B cell (primary cell): ENCODE data around the gene TIAL1. TPM values are rescaled to one million over a fixed set of nuclear protein-coding genes. Genes with fewer than 3 reads are reported as not detected.

Experiments used
- ATAC-seq: fragments of 200-7000 bp; cut with Tn5 transposase; one replicate; pipeline ENCODE4 v1.10.0; 2021; ENCODE audit warnings: low read depth, mild to moderate bottlenecking, moderate number of reproducible peaks, moderate library complexity
- CTCF ChIA-PET: fragments of 350-600 bp; sonication (Branson Sonifier 250); formaldehyde crosslinking; loops from one replicate; lab custom pipeline; 2021; ENCODE audit warnings: antibody characterized with exemption, inconsistent platforms; lab: Charles Lee
- POLR2A ChIA-PET: fragments of 350-600 bp; sonication (Branson Sonifier 250); formaldehyde crosslinking; loops from one replicate; lab custom pipeline; 2021; ENCODE audit warnings: antibody characterized with exemption; lab: Charles Lee
- DNase-seq: peaks from one replicate; pipeline ENCODE4 v3.0.0; 2013
- H2AFZ ChIP-seq: 2 replicates; pipeline ENCODE4 v1.6.1; 2012; ENCODE audit warnings: mild to moderate bottlenecking, low read depth, low read length; ENCODE audit not compliant: insufficient read depth, poor library complexity, severe bottlenecking
- H3K27ac ChIP-seq, 2 donors: 1 replicate in 1 of 2; 2 replicates in 1 of 2; pipeline ENCODE4 v1.5.1; 2012 to 2013; ENCODE audit warnings: low read length in 2 of 2, mild to moderate bottlenecking in 2 of 2, moderate library complexity in 1 of 2
- H3K27me3 ChIP-seq, 4 experiments: fragments of 200-600 bp in 1 of 4; sonication (generic) in 1 of 4; replicated peaks in 1 of 4; 1 replicate in 2 of 4; 2 replicates in 2 of 4; pipeline versions ENCODE4 v1.6.1 to v1.7.0; 2013 to 2016; ENCODE audit warnings: low read length in 3 of 4, mild to moderate bottlenecking in 2 of 4, mixed read lengths in 1 of 4, moderate library complexity in 1 of 4; ENCODE audit not compliant: insufficient read depth in 4 of 4, control insufficient read depth in 3 of 4; ENCODE audit errors: control extremely low read depth in 1 of 4
- H3K36me3 ChIP-seq, 2 experiments: replicated peaks in 1 of 2; 1 replicate in 1 of 2; 2 replicates in 1 of 2; pipeline versions ENCODE4 v1.6.1 to v1.7.1; 2013; ENCODE audit warnings: low read length in 1 of 2; ENCODE audit not compliant: insufficient read depth in 2 of 2, control insufficient read depth in 1 of 2; ENCODE audit errors: control extremely low read depth in 1 of 2, extremely low read depth in 1 of 2
- H3K4me1 ChIP-seq, 2 donors: fragments of 200-600 bp in 1 of 2; sonication (generic) in 1 of 2; 1 replicate in 1 of 2; 2 replicates in 1 of 2; pipeline versions ENCODE4 v1.5.1 to v1.6.1; 2013 to 2017; ENCODE audit warnings: low read length in 2 of 2; ENCODE audit not compliant: control insufficient read depth in 2 of 2, insufficient read depth in 2 of 2
- H3K4me2 ChIP-seq: replicated peaks from 2 replicates; pipeline ENCODE3; 2012; ENCODE audit warnings: mild to moderate bottlenecking, low read depth, low read length; ENCODE audit not compliant: poor library complexity, severe bottlenecking
- H3K4me3 ChIP-seq, 5 experiments: fragments of 200-600 bp in 1 of 5; sonication (generic) in 1 of 5; 1 replicate in 3 of 5; 2 replicates in 2 of 5; pipeline versions ENCODE4 v1.5.1 to v1.7.0; 2011 to 2016; ENCODE audit warnings: low read length in 4 of 5, mild to moderate bottlenecking in 4 of 5, low read depth in 2 of 5, control low read depth in 1 of 5, moderate library complexity in 1 of 5; ENCODE audit not compliant: insufficient read depth in 1 of 5; ENCODE audit errors: control extremely low read depth in 1 of 5, extremely low read depth in 1 of 5
- H3K79me2 ChIP-seq: fragments of 200-600 bp; sonication (generic); one replicate; pipeline ENCODE4 v1.6.0; 2016; ENCODE audit warnings: low read length; ENCODE audit not compliant: control insufficient read depth, insufficient read depth
- H3K9ac ChIP-seq: fragments of 200-600 bp; sonication (generic); 2 replicates; pipeline ENCODE4 v1.6.1; 2017; ENCODE audit warnings: mild to moderate bottlenecking, low read length, moderate library complexity
- H3K9me3 ChIP-seq, 3 donors: one replicate each; pipeline versions ENCODE4 v1.6.1 to v1.7.1; 2013; ENCODE audit warnings: low read length in 2 of 3; ENCODE audit not compliant: control insufficient read depth in 2 of 3, insufficient read depth in 1 of 3; ENCODE audit errors: control extremely low read depth in 1 of 3
- H4K20me1 ChIP-seq: 2 replicates; pipeline ENCODE4 v1.6.0; 2012; ENCODE audit warnings: mild to moderate bottlenecking, low read length; ENCODE audit not compliant: insufficient read depth, control insufficient read depth, poor library complexity, severe bottlenecking
- H3K27ac Mint-ChIP-seq: one replicate; pipeline ENCODE4 v1.8.0; 2021; ENCODE audit warnings: mixed read lengths
- H3K27me3 Mint-ChIP-seq: one replicate; pipeline ENCODE4 v1.8.0; 2021; ENCODE audit warnings: mixed read lengths
- H3K4me1 Mint-ChIP-seq: one replicate; pipeline ENCODE4 v1.8.0; 2021; ENCODE audit warnings: mixed read lengths
- H3K4me3 Mint-ChIP-seq: one replicate; pipeline ENCODE4 v1.8.0; 2021; ENCODE audit warnings: mixed read lengths
- H3K9me3 Mint-ChIP-seq: one replicate; pipeline ENCODE4 v1.8.0; 2022; ENCODE audit warnings: mixed read lengths; ENCODE audit not compliant: insufficient read depth
- EZH2 ChIP-seq: IDR thresholded peaks from 2 replicates; pipeline ENCODE4 v1.6.1; 2012; ENCODE audit warnings: borderline replicate concordance, low read depth, mild to moderate bottlenecking, moderate library complexity, low read length; ENCODE audit not compliant: insufficient read depth, poor library complexity, severe bottlenecking
- WGBS: methylation state at CpG from one replicate; pipeline ENCODE4 v1.1.5; 2013; ENCODE audit warnings: missing lambda C conversion rate; ENCODE audit not compliant: insufficient coverage; 5-methylcytosine and 5-hydroxymethylcytosine counted together
- intact Hi-C: fragments of 100-400 bp; cut with micrococcal nuclease; formaldehyde crosslinking; loops from one replicate; pipeline ENCODE4 v1.10.0; 2022
- polyA plus RNA-seq: library from polyadenylated mRNA; depleted of rRNA; stranded (reverse); fragments of >200 nt; gene quantifications from 2 replicates; pipeline ENCODE4 v1.2.3, GENCODE V29; 2012
- total RNA-seq, 2 donors: library from RNA; stranded (reverse); fragments of 120-200 nt in 1 of 2; gene quantifications; 1 replicate in 1 of 2; 2 replicates in 1 of 2; pipeline versions ENCODE4 v1.2.3 to v1.2.4, GENCODE V29; 2013 to 2022
- TF ChIP-seq, protein P1 (sequence below): fragments of 200-600 bp; IDR thresholded peaks from one replicate; pipeline ENCODE4 v1.8.0; 2022; ENCODE audit warnings: antibody characterized with exemption, mild to moderate bottlenecking

TIAL1 gene
- total and polyA plus RNA-seq, 2 donors (not counting 1 experiment from before 2014, with no cell fraction given): 98.5 to 159 TPM

DNA sequence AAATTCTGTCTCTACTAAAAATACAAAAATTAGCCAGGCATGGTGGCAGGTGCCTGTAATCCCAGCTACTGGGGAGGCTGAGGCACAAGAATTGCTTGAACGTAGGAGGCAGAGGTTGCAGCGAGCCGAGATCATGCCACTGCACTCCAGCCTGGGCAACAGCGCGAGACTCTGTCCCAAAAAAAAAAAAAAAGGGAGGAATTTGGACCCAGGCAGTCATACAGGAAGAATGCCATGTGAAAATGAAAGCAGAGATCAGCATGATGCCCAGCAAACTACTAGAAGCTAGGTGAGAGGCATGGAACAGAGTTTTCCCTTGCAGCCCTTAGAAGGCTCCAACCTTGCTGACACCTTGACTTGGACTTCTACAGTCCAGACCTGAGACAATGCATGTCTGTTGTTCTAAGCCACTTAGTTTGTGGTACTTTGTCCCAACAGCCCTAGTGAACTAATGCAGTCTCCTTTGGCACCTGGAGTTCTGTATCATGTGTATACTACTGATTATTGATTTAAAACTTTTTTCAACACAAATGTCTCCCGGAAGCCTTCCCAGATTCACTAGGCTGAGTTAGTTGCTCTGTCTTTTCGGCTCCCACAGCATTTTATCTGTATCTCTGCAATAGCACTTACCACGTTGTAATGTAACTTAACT, 44.2 kb upstream of the TIAL1 start:
- WGBS: 100% methylated on average over 7 of the region's 8 CpGs
- ChIA-PET POLR2A (no interaction called here), CTCF (no interaction called here)

GRCh38 chr10:119640384-119640783, 43.6 kb upstream of the TIAL1 start:
- POLR2A ChIA-PET: interaction anchor here (0.5 kb wide), 1 partner anchor 10 kb away, joined by 5 read pairs; no protein-coding TSS in a partner anchor
- Mint-ChIP-seq H3K4me1 (no peaks in the 10 kb centered on the region), H3K4me3 (no peak overlapping the region), H3K9me3 (no peaks in the 10 kb centered on the region), H3K27me3 (peaks cover 7% of the 10 kb centered on the region), H3K27ac (no peak overlapping the region)
- Histone ChIP-seq H3K4me1 (no peaks in the 10 kb centered on the region), H3K4me2 (no peak overlapping the region), H3K9me3 (peaks cover 0 to 3% (median 0%) of the 10 kb centered on the region in 3 donors), H2AFZ (no peak overlapping the region), H3K79me2 (no peaks in the 10 kb centered on the region), H3K9ac (no peak overlapping the region), H3K27me3 (no peaks in the 10 kb centered on the region), H4K20me1 (no peaks in the 10 kb centered on the region), H3K27ac (no peak overlapping the region), H3K4me3 (no peak overlapping the region), H3K36me3 (no peaks in the 10 kb centered on the region)
- TF ChIP-seq EZH2: no peak
- TF ChIP-seq, protein P1, sequence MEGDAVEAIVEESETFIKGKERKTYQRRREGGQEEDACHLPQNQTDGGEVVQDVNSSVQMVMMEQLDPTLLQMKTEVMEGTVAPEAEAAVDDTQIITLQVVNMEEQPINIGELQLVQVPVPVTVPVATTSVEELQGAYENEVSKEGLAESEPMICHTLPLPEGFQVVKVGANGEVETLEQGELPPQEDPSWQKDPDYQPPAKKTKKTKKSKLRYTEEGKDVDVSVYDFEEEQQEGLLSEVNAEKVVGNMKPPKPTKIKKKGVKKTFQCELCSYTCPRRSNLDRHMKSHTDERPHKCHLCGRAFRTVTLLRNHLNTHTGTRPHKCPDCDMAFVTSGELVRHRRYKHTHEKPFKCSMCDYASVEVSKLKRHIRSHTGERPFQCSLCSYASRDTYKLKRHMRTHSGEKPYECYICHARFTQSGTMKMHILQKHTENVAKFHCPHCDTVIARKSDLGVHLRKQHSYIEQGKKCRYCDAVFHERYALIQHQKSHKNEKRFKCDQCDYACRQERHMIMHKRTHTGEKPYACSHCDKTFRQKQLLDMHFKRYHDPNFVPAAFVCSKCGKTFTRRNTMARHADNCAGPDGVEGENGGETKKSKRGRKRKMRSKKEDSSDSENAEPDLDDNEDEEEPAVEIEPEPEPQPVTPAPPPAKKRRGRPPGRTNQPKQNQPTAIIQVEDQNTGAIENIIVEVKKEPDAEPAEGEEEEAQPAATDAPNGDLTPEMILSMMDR: no peak
- ATAC-seq (no peak), DNase-seq (no peak)
- WGBS: 100% methylated on average over 1 of the region's 6 CpGs
- intact Hi-C loops: no loop called here
- CTCF ChIA-PET: no interaction called here

More for the DNA sequence above, 44.2 kb upstream of the TIAL1 start:
- H2AFZ ChIP-seq: no peak overlapping the region
- H3K9ac ChIP-seq: no peak overlapping the region
- ATAC-seq (no peak), DNase-seq (no peak)
- Mint-ChIP-seq H3K27me3 (peaks cover 7% of the 10 kb centered on the region), H3K27ac (no peak overlapping the region), H3K4me1 (no peaks in the 10 kb centered on the region), H3K9me3 (no peaks in the 10 kb centered on the region), H3K4me3 (no peak overlapping the region)
- H3K4me1 ChIP-seq: no peaks in the 10 kb centered on the region
- no peak overlapping the region for H3K4me2 ChIP-seq
- TF ChIP-seq, protein P1: no peak
- no peak for TF ChIP-seq EZH2
- no peaks in the 10 kb centered on the region for H3K36me3 ChIP-seq
- intact Hi-C loops: no loop called here
- H3K27me3 ChIP-seq: no peaks in the 10 kb centered on the region
- peaks cover 0 to 3% (median 0%) of the 10 kb centered on the region in 3 donors for H3K9me3 ChIP-seq
- H3K27ac ChIP-seq: no peak overlapping the region
- no peaks in the 10 kb centered on the region for H4K20me1 ChIP-seq
- H3K79me2 ChIP-seq: no peaks in the 10 kb centered on the region
- no peak overlapping the region for H3K4me3 ChIP-seq
